Transverse colon (tissue), 4 donors: Measurements from ENCODE around the gene ATCAY. TPM values are rescaled to one million over a fixed set of nuclear protein-coding genes. Genes with fewer than 3 reads are reported as not detected.

ENCODE experiments used
- DNase-seq: peaks from one replicate; pipeline ENCODE4 v3.0.0-alpha.2; 2019
- H3K27ac ChIP-seq, 4 donors: fragments of 200-600 bp; sonication (generic); 2 replicates each; pipeline ENCODE4 v1.5.1; 2016 to 2018; ENCODE audit warnings: inconsistent platforms in 4 of 4
- H3K27me3 ChIP-seq: fragments of 200-600 bp; sonication (generic); 2 replicates; pipeline ENCODE4 v1.5.1; 2017; ENCODE audit warnings: inconsistent platforms
- H3K36me3 ChIP-seq, 4 donors: fragments of 200-600 bp; sonication (generic); 2 replicates each; pipeline ENCODE4 v1.5.1; 2017 to 2019; ENCODE audit warnings: inconsistent platforms in 4 of 4
- H3K4me1 ChIP-seq, 4 donors: fragments of 200-600 bp; sonication (generic); 2 replicates each; pipeline ENCODE4 v1.5.1; 2017 to 2020; ENCODE audit warnings: inconsistent platforms in 4 of 4
- H3K4me3 ChIP-seq, 4 donors: fragments of 200-600 bp; sonication (generic); 1 replicate in 1 of 4; 2 replicates in 3 of 4; pipeline versions ENCODE4 v1.5.1 to v1.6.1; 2017 to 2019; ENCODE audit warnings: inconsistent platforms in 4 of 4
- H3K9me3 ChIP-seq, 2 donors: fragments of 200-600 bp; sonication (generic); 2 replicates each; pipeline ENCODE4 v1.5.1; 2017 to 2019; ENCODE audit warnings: inconsistent platforms in 2 of 2
- CTCF ChIP-seq, 5 experiments: fragments of 200-600 bp in 3 of 5; fragments of 450-650 bp in 2 of 5; sonication (generic) in 3 of 5; IDR thresholded peaks; 1 replicate in 2 of 5; 2 replicates in 3 of 5; pipeline ENCODE4 v1.5.1; 2016 to 2017; ENCODE audit warnings: antibody characterized with exemption in 5 of 5, inconsistent platforms in 3 of 5, mild to moderate bottlenecking in 2 of 5, moderate library complexity in 1 of 5
- EP300 ChIP-seq: sonication (generic); formaldehyde crosslinking; IDR thresholded peaks from one replicate; pipeline ENCODE4 v1.6.1; 2017; ENCODE audit warnings: antibody characterized with exemption, low read depth
- POLR2A ChIP-seq: fragments of 450-650 bp; IDR thresholded peaks from one replicate; pipeline ENCODE4 v1.6.1; 2016; ENCODE audit warnings: antibody characterized with exemption, mild to moderate bottlenecking, moderate library complexity
- POLR2AphosphoS5 ChIP-seq, 3 donors: sonication (generic); formaldehyde crosslinking; IDR thresholded peaks; one replicate each; pipeline ENCODE4 v1.6.1; 2016; ENCODE audit warnings: antibody characterized with exemption in 3 of 3
- WGBS, 2 donors: methylation state at CpG; one replicate each; pipeline ENCODE4 v1.1.5; 2018; ENCODE audit warnings: low coverage in 1 of 2; 5-methylcytosine and 5-hydroxymethylcytosine counted together
- in situ Hi-C, 4 donors: fragments of 200-750 bp; cut with MboI; loops; one replicate each; pipeline versions ENCODE4 v1.15.0 to v1.15.1; 2017; ENCODE audit warnings: low sequenced_read_pairs in 3 of 4, low pct_ligation_motif_present in 1 of 4, low pct_unique_long_range_greater_than_20kb in 1 of 4
- intact Hi-C: fragments of 100-400 bp; cut with DNase I; formaldehyde crosslinking; loops from one replicate; pipeline ENCODE4 v1.15.1; 2023; ENCODE audit warnings: low total_unique reads
- total RNA-seq, 4 donors: library from RNA; depleted of rRNA; stranded (reverse); fragments of >200 nt; gene quantifications; one replicate each; pipeline ENCODE4 v1.1.0, GENCODE V29; 2016

ATCAY gene
- total RNA-seq, 4 donors from 2014 or later, result 0.32 to 0.60 (median 0.55) TPM; not detected in 1

- in situ Hi-C loops (loop anchor here in 1 of 4 donors (25.0 kb wide), 1 partner anchor 378 kb away; no protein-coding TSS in a partner anchor), intact Hi-C loops (no loop called here)
- no peaks in the 10 kb centered on the region for H3K9me3 ChIP-seq
- H3K27me3 ChIP-seq, result peaks cover 6% of the 10 kb centered on the region
- no peaks in the 10 kb centered on the region for H3K36me3 ChIP-seq
- WGBS, 2 donors, result 90% methylated on average over 35 of the region's 35 CpGs; no CpG with 5 or more reads in 1 of the 2 donors
- TF ChIP-seq POLR2AphosphoS5 (IDR thresholded peaks at IDR 0.05), result no peak
- no peak for TF ChIP-seq CTCF (IDR thresholded peaks at IDR 0.05)
- H3K27ac ChIP-seq, result no peak overlapping the region
- no peaks in the 10 kb centered on the region for H3K4me1 ChIP-seq
- H3K4me3 ChIP-seq, result no peak overlapping the region
- DNase-seq, result no peak
These were observed 46.0 kb upstream of the ATCAY start for GRCh38 chr19:3834349-3835054.

- Histone ChIP-seq H3K9me3 (no peaks in the 10 kb centered on the region), H3K4me1 (no peaks in the 10 kb centered on the region), H3K36me3 (no peaks in the 10 kb centered on the region), H3K27ac (no peak overlapping the region), H3K27me3 (peaks cover 6% of the 10 kb centered on the region), H3K4me3 (no peak overlapping the region)
- WGBS, 2 donors, result 96% methylated on average over 9 of the region's 9 CpGs; no CpG with 5 or more reads in 1 of the 2 donors
- no peak for DNase-seq
- intact Hi-C loops (no loop called here), in situ Hi-C loops (loop anchor here in 1 of 4 donors (25.0 kb wide), 1 partner anchor 377 kb away; no protein-coding TSS in a partner anchor)
- TF ChIP-seq POLR2AphosphoS5 (IDR thresholded peaks at IDR 0.05) (no peak), CTCF (IDR thresholded peaks at IDR 0.05) (no peak), EP300 (no peak), POLR2A (no peak)
These were observed 45.4 kb upstream of the ATCAY start for GRCh38 chr19:3835055-3835435.

GRCh38 chr19:3836887-3837286, 43.6 kb upstream of the ATCAY start:
- intact Hi-C loops (no loop called here), in situ Hi-C loops (loop anchor here in 1 of 4 donors (25.0 kb wide), 1 partner anchor 375 kb away; no protein-coding TSS in a partner anchor)
- Histone ChIP-seq H3K27me3 (peaks cover 1% of the 10 kb centered on the region), H3K4me1 (no peaks in the 10 kb centered on the region), H3K36me3 (no peaks in the 10 kb centered on the region), H3K9me3 (no peaks in the 10 kb centered on the region), H3K4me3 (no peak overlapping the region), H3K27ac (no peak overlapping the region)
- WGBS, 2 donors, result 92 to 100% methylated on average over 1 to 6 of the region's 6 CpGs
- no peak for TF ChIP-seq EP300
- TF ChIP-seq POLR2A, result no peak
- TF ChIP-seq CTCF (IDR thresholded peaks at IDR 0.05), result no peak
- no peak for TF ChIP-seq POLR2AphosphoS5 (IDR thresholded peaks at IDR 0.05)
- DNase-seq, result no peak

- H3K27me3 ChIP-seq, result no peaks in the 10 kb centered on the region
- no peak for DNase-seq
- WGBS, 2 donors, result 94 to 100% methylated on average over 2 to 17 of the region's 17 CpGs
- H3K9me3 ChIP-seq, result no peaks in the 10 kb centered on the region
- H3K4me1 ChIP-seq, result no peaks in the 10 kb centered on the region
- no peaks in the 10 kb centered on the region for H3K36me3 ChIP-seq
- in situ Hi-C loops (loop anchor here in 1 of 4 donors (25.0 kb wide), 1 partner anchor 375 kb away; no protein-coding TSS in a partner anchor), intact Hi-C loops (no loop called here)
- no peak overlapping the region for H3K27ac ChIP-seq
- TF ChIP-seq POLR2AphosphoS5 (IDR thresholded peaks at IDR 0.05) (no peak), EP300 (no peak), CTCF (IDR thresholded peaks at IDR 0.05) (no peak), POLR2A (no peak)
- H3K4me3 ChIP-seq, result no peak overlapping the region
These were observed 43.2 kb upstream of the ATCAY start for GRCh38 chr19:3837332-3837731.
